GM23338 (cell line): ENCODE measurements around the gene TRIM28. TPM values are rescaled to one million over a fixed set of nuclear protein-coding genes. Genes with fewer than 3 reads are reported as not detected.
A peak's percentile ranks its signal among the peaks of the same experiment; 100 is the strongest.

Source experiments
- ATAC-seq: fragments of 200-7000 bp; cut with Tn5 transposase; 3 replicates; pipeline ENCODE4 v1.9.1; 2020
- DNase-seq: peaks from one replicate; pipeline ENCODE4 v3.0.0-alpha.2; 2015; ENCODE audit warnings: low spot score
- H2AFZ ChIP-seq: fragments of 200-600 bp; sonication (generic); 2 replicates; pipeline ENCODE4 v1.8.0; 2016; ENCODE audit warnings: antibody characterized with exemption, mild to moderate bottlenecking, moderate library complexity
- H3F3A ChIP-seq: fragments of 200-600 bp; sonication (generic); replicated peaks from 2 replicates; pipeline ENCODE4 v1.8.0; 2017; ENCODE audit warnings: antibody characterized with exemption, mixed run types, low read depth
- H3K27ac ChIP-seq: fragments of 200-600 bp; sonication (generic); 2 replicates; pipeline ENCODE4 v1.6.1; 2016; ENCODE audit warnings: low read depth
- H3K27me3 ChIP-seq: fragments of 200-600 bp; sonication (generic); 2 replicates; pipeline ENCODE4 v1.8.0; 2016; ENCODE audit warnings: mild to moderate bottlenecking, mixed run types, moderate library complexity; ENCODE audit not compliant: insufficient read depth
- H3K36me3 ChIP-seq: fragments of 200-600 bp; sonication (generic); 2 replicates; pipeline ENCODE4 v1.8.0; 2016; ENCODE audit warnings: mild to moderate bottlenecking; ENCODE audit not compliant: insufficient read depth
- H3K4me1 ChIP-seq: fragments of 200-600 bp; sonication (generic); 2 replicates; pipeline ENCODE4 v1.8.0; 2016; ENCODE audit warnings: mild to moderate bottlenecking, moderate library complexity; ENCODE audit not compliant: insufficient read depth
- H3K4me2 ChIP-seq: fragments of 200-600 bp; sonication (generic); 2 replicates; pipeline ENCODE4 v1.7.1; 2017; ENCODE audit warnings: mixed run types
- H3K4me3 ChIP-seq: fragments of 200-600 bp; sonication (generic); 2 replicates; pipeline ENCODE4 v1.6.1; 2016; ENCODE audit warnings: mixed run types
- H3K79me2 ChIP-seq: fragments of 200-600 bp; sonication (generic); replicated peaks from 2 replicates; pipeline ENCODE4 v1.8.0; 2017; ENCODE audit warnings: mild to moderate bottlenecking; ENCODE audit not compliant: insufficient read depth
- H3K9me2 ChIP-seq: fragments of 200-600 bp; sonication (generic); 2 replicates; pipeline ENCODE4 v1.8.0; 2017; ENCODE audit not compliant: insufficient read depth
- H4K20me1 ChIP-seq: fragments of 200-600 bp; sonication (generic); replicated peaks from 2 replicates; pipeline ENCODE4 v1.8.0; 2017; ENCODE audit warnings: mild to moderate bottlenecking; ENCODE audit not compliant: insufficient read depth
- H3K27ac Mint-ChIP-seq: 2 replicates; pipeline ENCODE4 v1.8.0; 2020; ENCODE audit warnings: inconsistent platforms, mild to moderate bottlenecking, moderate library complexity, mixed read lengths
- H3K27me3 Mint-ChIP-seq: 3 replicates; pipeline ENCODE4 v1.8.0; 2022; ENCODE audit warnings: low read depth, mild to moderate bottlenecking, moderate library complexity, mixed read lengths, inconsistent platforms; ENCODE audit not compliant: insufficient read depth, poor library complexity
- H3K36me3 Mint-ChIP-seq: 3 replicates; pipeline ENCODE4 v1.8.0; 2021; ENCODE audit warnings: low read depth, mild to moderate bottlenecking, inconsistent platforms, moderate library complexity, mixed read lengths
- H3K4me1 Mint-ChIP-seq: 3 replicates; pipeline ENCODE4 v1.8.0; 2020; ENCODE audit warnings: mild to moderate bottlenecking, inconsistent platforms, mixed read lengths
- H3K4me3 Mint-ChIP-seq: 3 replicates; pipeline ENCODE4 v1.8.0; 2021; ENCODE audit warnings: moderate library complexity, mild to moderate bottlenecking, inconsistent platforms, mixed read lengths
- H3K9me3 Mint-ChIP-seq: 3 replicates; pipeline ENCODE4 v1.8.0; 2020; ENCODE audit warnings: moderate library complexity, mild to moderate bottlenecking, inconsistent platforms, mixed read lengths
- CREB1 ChIP-seq: fragments of 250-450 bp; sonication (Bioruptor Pico); IDR thresholded peaks from 2 replicates; pipeline ENCODE4 v1.5.0; 2020; ENCODE audit warnings: low read depth, mild to moderate bottlenecking, moderate library complexity
- EZH2 ChIP-seq: fragments of 200-600 bp; sonication (generic); IDR thresholded peaks from one replicate; pipeline ENCODE4 v1.8.0; 2017; ENCODE audit warnings: antibody characterized with exemption, mild to moderate bottlenecking, low read depth; ENCODE audit not compliant: unreplicated experiment
- EZH2phosphoT487 ChIP-seq: fragments of 200-600 bp; sonication (generic); IDR thresholded peaks from one replicate; pipeline ENCODE4 v1.8.1; 2018; ENCODE audit warnings: antibody characterized with exemption; ENCODE audit not compliant: unreplicated experiment
- JUNB ChIP-seq: IDR thresholded peaks from one replicate; pipeline ENCODE4 v1.6.1; 2016; ENCODE audit warnings: antibody characterized with exemption; ENCODE audit not compliant: unreplicated experiment
- NANOG ChIP-seq: IDR thresholded peaks from 2 replicates; pipeline ENCODE4 v1.6.1; 2016; ENCODE audit warnings: antibody characterized with exemption, borderline replicate concordance
- POLR2AphosphoS5 ChIP-seq: IDR thresholded peaks from 2 replicates; pipeline ENCODE4 v1.6.1; 2016; ENCODE audit warnings: antibody characterized with exemption, low read depth
- STAT1 ChIP-seq: IDR thresholded peaks from one replicate; pipeline ENCODE4 v1.6.1; 2016; ENCODE audit warnings: antibody characterized with exemption; ENCODE audit not compliant: unreplicated experiment
- ZNF114 ChIP-seq: fragments of 250-450 bp; sonication (Bioruptor Pico); IDR thresholded peaks from 2 replicates; pipeline ENCODE4 v1.5.0; 2020; ENCODE audit warnings: mild to moderate bottlenecking, moderate library complexity
- ZNF331 ChIP-seq: fragments of 250-450 bp; sonication (Bioruptor Pico); IDR thresholded peaks from 2 replicates; pipeline ENCODE4 v1.5.0; 2020; ENCODE audit warnings: low read depth, mild to moderate bottlenecking, moderate library complexity
- polyA plus RNA-seq: library from polyadenylated mRNA; unstranded; fragments of >200 nt; fragmentation: Nextera tagmentation; extraction: Ambion mirVana; gene quantifications from 2 replicates; pipeline ENCODE4 v1.2.1, GENCODE V29; 2016
- total RNA-seq: library from RNA; depleted of rRNA; stranded (reverse); fragments of >200 nt; shearing (Covaris generic); gene quantifications from 2 replicates; pipeline ENCODE4 v1.2.3, GENCODE V29; 2014
- TF ChIP-seq, protein P1 (sequence below): IDR thresholded peaks from one replicate; pipeline ENCODE4 v1.6.1; 2018; ENCODE audit warnings: antibody characterized with exemption; ENCODE audit not compliant: unreplicated experiment
- TF ChIP-seq, protein P2 (sequence below): fragments of 250-450 bp; sonication (Bioruptor Pico); IDR thresholded peaks from 2 replicates; pipeline ENCODE4 v1.5.0; 2020; ENCODE audit warnings: mild to moderate bottlenecking, moderate library complexity
- TF ChIP-seq, protein P3 (sequence below): IDR thresholded peaks from 2 replicates; pipeline ENCODE4 v1.6.1; 2016; ENCODE audit warnings: antibody characterized with exemption
- TF ChIP-seq, protein P4 (sequence below), 2 experiments: fragments of 200-600 bp in 1 of 2; sonication (generic) in 1 of 2; conservative IDR thresholded peaks; 2 replicates each; pipeline versions ENCODE4 v1.5.1 to v1.6.1; 2016 to 2017; ENCODE audit warnings: antibody characterized with exemption in 2 of 2, low read depth in 2 of 2, mild to moderate bottlenecking in 2 of 2, moderate library complexity in 1 of 2

The TRIM28 gene
- total and polyA plus RNA-seq, 2 experiments from 2014 or later: 920 to 1,430 TPM

DNA sequence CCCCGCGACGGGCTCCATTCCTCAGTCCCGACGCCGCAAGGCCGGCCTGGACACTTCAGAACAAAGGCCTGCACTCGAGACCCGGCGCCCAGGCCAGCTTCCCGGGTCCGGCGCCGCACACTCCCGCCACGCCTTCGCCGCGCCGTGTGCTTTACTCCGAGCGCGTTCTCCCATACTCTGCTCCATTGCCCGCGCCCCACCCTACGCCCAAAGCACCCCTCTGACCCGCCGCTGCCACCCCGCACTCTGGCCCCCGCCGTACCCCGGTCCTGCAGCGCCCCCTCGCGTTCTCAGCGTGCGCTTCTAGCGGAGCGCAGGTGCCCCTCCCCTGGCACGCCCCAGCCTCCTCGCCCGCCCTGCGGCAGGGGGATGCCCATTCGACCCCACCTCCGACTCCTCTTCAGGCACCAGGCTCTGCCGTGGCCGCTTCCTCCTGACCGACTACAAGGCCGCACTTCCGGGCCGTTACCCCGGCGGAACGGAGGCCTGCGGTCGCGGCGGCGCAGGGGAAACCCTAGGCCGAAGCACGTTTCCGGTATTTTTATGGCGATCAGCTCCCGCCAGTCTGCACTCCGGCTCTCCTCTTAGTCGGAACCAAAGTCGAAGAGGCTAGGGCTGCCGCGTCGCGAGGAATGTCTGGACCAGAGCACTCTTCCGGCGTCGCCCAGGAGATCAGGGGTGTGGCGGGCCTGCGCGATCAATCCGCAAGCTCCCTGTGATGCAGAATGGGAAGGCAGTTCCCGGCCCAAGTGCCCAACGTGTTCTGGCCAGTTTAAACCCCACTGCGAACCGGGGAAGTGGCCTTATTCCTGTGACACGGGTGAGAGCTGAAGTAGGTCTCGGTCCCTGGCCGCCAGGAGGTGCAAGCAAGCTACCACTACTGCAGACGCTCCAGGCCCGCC, 24.3 kb upstream of the TRIM28 start, which contains the start of gene ZBTB45:
Gene ZBTB45, minus strand, starts transcription at position 456 of the 902 bp plus-strand sequence. CDS start 2,137 bp downstream, outside the sequence.
- H3K4me3 ChIP-seq: peak within 1 kb of the TSS; percentile 94
- no peaks in the 10 kb centered on the region for H3K36me3 ChIP-seq
- H3K36me3 Mint-ChIP-seq: peaks cover 20% of the 10 kb centered on the region
- peak within 1 kb of the TSS; percentile 86 for H3K4me3 Mint-ChIP-seq
- H3K27me3 Mint-ChIP-seq: peaks cover 36% of the 10 kb centered on the region
- no peaks in the 10 kb centered on the region; the same call in 2 of the 3 replicates for H3K9me3 Mint-ChIP-seq
- ATAC-seq: peak; percentile 76
- no peaks in the 10 kb centered on the region for H3K9me2 ChIP-seq
- H3K4me2 ChIP-seq: peak within 1 kb of the TSS; percentile 85
- H3K27me3 ChIP-seq: no peaks in the 10 kb centered on the region
- peaks cover 46% of the 10 kb centered on the region for H3K4me1 Mint-ChIP-seq
- peaks cover 31% of the 10 kb centered on the region for H3F3A ChIP-seq
- DNase-seq: peak; percentile 97
- H4K20me1 ChIP-seq: no peaks in the 10 kb centered on the region
- H3K4me1 ChIP-seq: peaks cover 34% of the 10 kb centered on the region
- H3K27ac ChIP-seq: peak within 1 kb of the TSS; percentile 97
- TF ChIP-seq STAT1 (no peak), NANOG (0 out of 2 replicates have a peak, but pooled peaks have one; percentile 37), JUNB (no peak), EZH2phosphoT487 (no peak), POLR2AphosphoS5 (peak; percentile 77), EZH2 (no peak), CREB1 (CRISPR knock-in tag) (peak; percentile 85), ZNF331 (no peak), ZNF114 (no peak)
- TF ChIP-seq, protein P1, sequence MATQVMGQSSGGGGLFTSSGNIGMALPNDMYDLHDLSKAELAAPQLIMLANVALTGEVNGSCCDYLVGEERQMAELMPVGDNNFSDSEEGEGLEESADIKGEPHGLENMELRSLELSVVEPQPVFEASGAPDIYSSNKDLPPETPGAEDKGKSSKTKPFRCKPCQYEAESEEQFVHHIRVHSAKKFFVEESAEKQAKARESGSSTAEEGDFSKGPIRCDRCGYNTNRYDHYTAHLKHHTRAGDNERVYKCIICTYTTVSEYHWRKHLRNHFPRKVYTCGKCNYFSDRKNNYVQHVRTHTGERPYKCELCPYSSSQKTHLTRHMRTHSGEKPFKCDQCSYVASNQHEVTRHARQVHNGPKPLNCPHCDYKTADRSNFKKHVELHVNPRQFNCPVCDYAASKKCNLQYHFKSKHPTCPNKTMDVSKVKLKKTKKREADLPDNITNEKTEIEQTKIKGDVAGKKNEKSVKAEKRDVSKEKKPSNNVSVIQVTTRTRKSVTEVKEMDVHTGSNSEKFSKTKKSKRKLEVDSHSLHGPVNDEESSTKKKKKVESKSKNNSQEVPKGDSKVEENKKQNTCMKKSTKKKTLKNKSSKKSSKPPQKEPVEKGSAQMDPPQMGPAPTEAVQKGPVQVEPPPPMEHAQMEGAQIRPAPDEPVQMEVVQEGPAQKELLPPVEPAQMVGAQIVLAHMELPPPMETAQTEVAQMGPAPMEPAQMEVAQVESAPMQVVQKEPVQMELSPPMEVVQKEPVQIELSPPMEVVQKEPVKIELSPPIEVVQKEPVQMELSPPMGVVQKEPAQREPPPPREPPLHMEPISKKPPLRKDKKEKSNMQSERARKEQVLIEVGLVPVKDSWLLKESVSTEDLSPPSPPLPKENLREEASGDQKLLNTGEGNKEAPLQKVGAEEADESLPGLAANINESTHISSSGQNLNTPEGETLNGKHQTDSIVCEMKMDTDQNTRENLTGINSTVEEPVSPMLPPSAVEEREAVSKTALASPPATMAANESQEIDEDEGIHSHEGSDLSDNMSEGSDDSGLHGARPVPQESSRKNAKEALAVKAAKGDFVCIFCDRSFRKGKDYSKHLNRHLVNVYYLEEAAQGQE: no peak
- TF ChIP-seq, protein P2, sequence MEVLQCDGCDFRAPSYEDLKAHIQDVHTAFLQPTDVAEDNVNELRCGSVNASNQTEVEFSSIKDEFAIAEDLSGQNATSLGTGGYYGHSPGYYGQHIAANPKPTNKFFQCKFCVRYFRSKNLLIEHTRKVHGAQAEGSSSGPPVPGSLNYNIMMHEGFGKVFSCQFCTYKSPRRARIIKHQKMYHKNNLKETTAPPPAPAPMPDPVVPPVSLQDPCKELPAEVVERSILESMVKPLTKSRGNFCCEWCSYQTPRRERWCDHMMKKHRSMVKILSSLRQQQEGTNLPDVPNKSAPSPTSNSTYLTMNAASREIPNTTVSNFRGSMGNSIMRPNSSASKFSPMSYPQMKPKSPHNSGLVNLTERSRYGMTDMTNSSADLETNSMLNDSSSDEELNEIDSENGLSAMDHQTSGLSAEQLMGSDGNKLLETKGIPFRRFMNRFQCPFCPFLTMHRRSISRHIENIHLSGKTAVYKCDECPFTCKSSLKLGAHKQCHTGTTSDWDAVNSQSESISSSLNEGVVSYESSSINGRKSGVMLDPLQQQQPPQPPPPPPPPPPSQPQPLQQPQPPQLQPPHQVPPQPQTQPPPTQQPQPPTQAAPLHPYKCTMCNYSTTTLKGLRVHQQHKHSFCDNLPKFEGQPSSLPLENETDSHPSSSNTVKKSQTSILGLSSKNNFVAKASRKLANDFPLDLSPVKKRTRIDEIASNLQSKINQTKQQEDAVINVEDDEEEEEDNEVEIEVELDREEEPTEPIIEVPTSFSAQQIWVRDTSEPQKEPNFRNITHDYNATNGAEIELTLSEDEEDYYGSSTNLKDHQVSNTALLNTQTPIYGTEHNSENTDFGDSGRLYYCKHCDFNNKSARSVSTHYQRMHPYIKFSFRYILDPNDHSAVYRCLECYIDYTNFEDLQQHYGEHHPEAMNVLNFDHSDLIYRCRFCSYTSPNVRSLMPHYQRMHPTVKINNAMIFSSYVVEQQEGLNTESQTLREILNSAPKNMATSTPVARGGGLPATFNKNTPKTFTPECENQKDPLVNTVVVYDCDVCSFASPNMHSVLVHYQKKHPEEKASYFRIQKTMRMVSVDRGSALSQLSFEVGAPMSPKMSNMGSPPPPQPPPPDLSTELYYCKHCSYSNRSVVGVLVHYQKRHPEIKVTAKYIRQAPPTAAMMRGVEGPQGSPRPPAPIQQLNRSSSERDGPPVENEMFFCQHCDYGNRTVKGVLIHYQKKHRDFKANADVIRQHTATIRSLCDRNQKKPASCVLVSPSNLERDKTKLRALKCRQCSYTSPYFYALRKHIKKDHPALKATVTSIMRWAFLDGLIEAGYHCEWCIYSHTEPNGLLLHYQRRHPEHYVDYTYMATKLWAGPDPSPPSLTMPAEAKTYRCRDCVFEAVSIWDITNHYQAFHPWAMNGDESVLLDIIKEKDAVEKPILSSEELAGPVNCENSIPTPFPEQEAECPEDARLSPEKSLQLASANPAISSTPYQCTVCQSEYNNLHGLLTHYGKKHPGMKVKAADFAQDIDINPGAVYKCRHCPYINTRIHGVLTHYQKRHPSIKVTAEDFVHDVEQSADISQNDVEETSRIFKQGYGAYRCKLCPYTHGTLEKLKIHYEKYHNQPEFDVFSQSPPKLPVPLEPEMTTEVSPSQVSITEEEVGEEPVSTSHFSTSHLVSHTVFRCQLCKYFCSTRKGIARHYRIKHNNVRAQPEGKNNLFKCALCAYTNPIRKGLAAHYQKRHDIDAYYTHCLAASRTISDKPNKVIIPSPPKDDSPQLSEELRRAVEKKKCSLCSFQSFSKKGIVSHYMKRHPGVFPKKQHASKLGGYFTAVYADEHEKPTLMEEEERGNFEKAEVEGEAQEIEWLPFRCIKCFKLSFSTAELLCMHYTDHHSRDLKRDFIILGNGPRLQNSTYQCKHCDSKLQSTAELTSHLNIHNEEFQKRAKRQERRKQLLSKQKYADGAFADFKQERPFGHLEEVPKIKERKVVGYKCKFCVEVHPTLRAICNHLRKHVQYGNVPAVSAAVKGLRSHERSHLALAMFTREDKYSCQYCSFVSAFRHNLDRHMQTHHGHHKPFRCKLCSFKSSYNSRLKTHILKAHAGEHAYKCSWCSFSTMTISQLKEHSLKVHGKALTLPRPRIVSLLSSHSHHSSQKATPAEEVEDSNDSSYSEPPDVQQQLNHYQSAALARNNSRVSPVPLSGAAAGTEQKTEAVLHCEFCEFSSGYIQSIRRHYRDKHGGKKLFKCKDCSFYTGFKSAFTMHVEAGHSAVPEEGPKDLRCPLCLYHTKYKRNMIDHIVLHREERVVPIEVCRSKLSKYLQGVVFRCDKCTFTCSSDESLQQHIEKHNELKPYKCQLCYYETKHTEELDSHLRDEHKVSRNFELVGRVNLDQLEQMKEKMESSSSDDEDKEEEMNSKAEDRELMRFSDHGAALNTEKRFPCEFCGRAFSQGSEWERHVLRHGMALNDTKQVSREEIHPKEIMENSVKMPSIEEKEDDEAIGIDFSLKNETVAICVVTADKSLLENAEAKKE (CRISPR knock-in tag): no peak
- TF ChIP-seq, protein P3, sequence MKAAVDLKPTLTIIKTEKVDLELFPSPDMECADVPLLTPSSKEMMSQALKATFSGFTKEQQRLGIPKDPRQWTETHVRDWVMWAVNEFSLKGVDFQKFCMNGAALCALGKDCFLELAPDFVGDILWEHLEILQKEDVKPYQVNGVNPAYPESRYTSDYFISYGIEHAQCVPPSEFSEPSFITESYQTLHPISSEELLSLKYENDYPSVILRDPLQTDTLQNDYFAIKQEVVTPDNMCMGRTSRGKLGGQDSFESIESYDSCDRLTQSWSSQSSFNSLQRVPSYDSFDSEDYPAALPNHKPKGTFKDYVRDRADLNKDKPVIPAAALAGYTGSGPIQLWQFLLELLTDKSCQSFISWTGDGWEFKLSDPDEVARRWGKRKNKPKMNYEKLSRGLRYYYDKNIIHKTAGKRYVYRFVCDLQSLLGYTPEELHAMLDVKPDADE: peak; percentile 93
- TF ChIP-seq, protein P4, sequence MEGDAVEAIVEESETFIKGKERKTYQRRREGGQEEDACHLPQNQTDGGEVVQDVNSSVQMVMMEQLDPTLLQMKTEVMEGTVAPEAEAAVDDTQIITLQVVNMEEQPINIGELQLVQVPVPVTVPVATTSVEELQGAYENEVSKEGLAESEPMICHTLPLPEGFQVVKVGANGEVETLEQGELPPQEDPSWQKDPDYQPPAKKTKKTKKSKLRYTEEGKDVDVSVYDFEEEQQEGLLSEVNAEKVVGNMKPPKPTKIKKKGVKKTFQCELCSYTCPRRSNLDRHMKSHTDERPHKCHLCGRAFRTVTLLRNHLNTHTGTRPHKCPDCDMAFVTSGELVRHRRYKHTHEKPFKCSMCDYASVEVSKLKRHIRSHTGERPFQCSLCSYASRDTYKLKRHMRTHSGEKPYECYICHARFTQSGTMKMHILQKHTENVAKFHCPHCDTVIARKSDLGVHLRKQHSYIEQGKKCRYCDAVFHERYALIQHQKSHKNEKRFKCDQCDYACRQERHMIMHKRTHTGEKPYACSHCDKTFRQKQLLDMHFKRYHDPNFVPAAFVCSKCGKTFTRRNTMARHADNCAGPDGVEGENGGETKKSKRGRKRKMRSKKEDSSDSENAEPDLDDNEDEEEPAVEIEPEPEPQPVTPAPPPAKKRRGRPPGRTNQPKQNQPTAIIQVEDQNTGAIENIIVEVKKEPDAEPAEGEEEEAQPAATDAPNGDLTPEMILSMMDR (conservative IDR thresholded peaks at IDR 0.05; ENCODE audit: low read depth in 2 of 2): peak; percentile 46 to 86
- H3K79me2 ChIP-seq: peaks cover 11% of the 10 kb centered on the region; the same call in 1 of the 2 replicates
- H2AFZ ChIP-seq: peak within 1 kb of the TSS; percentile 93
- peak within 1 kb of the TSS; percentile 98 for H3K27ac Mint-ChIP-seq
